ENCODE data around the gene MEIS1. TPM values are rescaled to one million over a fixed set of nuclear protein-coding genes. Genes with fewer than 3 reads are reported as not detected.

Gene MEIS1
- total RNA-seq, 2 donors from 2014 or later = not detected

DNA sequence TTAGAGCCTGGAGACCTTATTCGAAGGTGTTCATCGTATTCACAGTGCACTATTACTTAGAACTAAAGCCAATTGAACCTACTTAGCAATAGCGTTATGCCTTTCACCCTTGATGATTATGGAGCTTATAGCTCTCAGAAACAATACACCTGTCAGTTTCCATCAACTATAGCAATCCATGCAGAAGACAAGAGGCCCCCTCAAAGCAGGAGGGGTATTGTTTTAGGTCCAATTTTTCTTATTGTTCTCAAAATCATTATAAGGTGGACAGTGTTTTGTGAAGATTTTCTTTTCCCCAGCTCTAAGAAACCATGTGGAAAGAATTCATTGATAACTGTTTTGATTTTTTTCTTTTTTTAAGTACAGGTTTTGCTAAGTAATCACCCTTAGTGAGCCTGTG is 135.5 kb downstream of the MEIS1 start:
- peaks cover 6% of the 10 kb centered on the region for H3K27me3 Mint-ChIP-seq
- H3K4me1 Mint-ChIP-seq = no peaks in the 10 kb centered on the region
- H3K27ac Mint-ChIP-seq = no peak overlapping the region
- H3K4me3 Mint-ChIP-seq = no peak overlapping the region
- no peak for ATAC-seq (replicated peaks)
- H3K9me3 Mint-ChIP-seq = no peaks in the 10 kb centered on the region
- no peaks in the 10 kb centered on the region for H3K36me3 Mint-ChIP-seq (ENCODE audit: low read depth)

- Mint-ChIP-seq H3K27me3 (peaks cover 8% of the 10 kb centered on the region), H3K9me3 (no peaks in the 10 kb centered on the region), H3K4me3 (no peak overlapping the region), H3K27ac (no peak overlapping the region), H3K36me3 (ENCODE audit: low read depth) (no peaks in the 10 kb centered on the region), H3K4me1 (no peaks in the 10 kb centered on the region)
- ATAC-seq (replicated peaks) = no peak
Observed at GRCh38 chr2:66571918-66572317, 137.0 kb downstream of the MEIS1 start.

GRCh38 chr2:66572391-66572790 is 137.5 kb downstream of the MEIS1 start:
- no peak for ATAC-seq (replicated peaks)
- Mint-ChIP-seq H3K9me3 (no peaks in the 10 kb centered on the region), H3K36me3 (ENCODE audit: low read depth) (no peaks in the 10 kb centered on the region), H3K4me1 (no peaks in the 10 kb centered on the region), H3K27ac (no peak overlapping the region), H3K4me3 (no peak overlapping the region), H3K27me3 (peaks cover 12% of the 10 kb centered on the region)

- ATAC-seq (replicated peaks) = no peak
- Mint-ChIP-seq H3K4me1 (no peaks in the 10 kb centered on the region), H3K27me3 (peaks cover 21% of the 10 kb centered on the region), H3K36me3 (ENCODE audit: low read depth) (no peaks in the 10 kb centered on the region), H3K27ac (no peak overlapping the region), H3K9me3 (no peaks in the 10 kb centered on the region), H3K4me3 (no peak overlapping the region)
Observed at GRCh38 chr2:66573416-66573815, 138.5 kb downstream of the MEIS1 start.

- no peak overlapping the region for H3K4me3 Mint-ChIP-seq
- H3K4me1 Mint-ChIP-seq = no peaks in the 10 kb centered on the region
- H3K9me3 Mint-ChIP-seq = no peaks in the 10 kb centered on the region
- H3K36me3 Mint-ChIP-seq (ENCODE audit: low read depth) = no peaks in the 10 kb centered on the region
- no peak overlapping the region for H3K27ac Mint-ChIP-seq
- H3K27me3 Mint-ChIP-seq = peaks cover 26% of the 10 kb centered on the region
- ATAC-seq (replicated peaks) = no peak
Observed at GRCh38 chr2:66573821-66574233, 138.9 kb downstream of the MEIS1 start.

DNA sequence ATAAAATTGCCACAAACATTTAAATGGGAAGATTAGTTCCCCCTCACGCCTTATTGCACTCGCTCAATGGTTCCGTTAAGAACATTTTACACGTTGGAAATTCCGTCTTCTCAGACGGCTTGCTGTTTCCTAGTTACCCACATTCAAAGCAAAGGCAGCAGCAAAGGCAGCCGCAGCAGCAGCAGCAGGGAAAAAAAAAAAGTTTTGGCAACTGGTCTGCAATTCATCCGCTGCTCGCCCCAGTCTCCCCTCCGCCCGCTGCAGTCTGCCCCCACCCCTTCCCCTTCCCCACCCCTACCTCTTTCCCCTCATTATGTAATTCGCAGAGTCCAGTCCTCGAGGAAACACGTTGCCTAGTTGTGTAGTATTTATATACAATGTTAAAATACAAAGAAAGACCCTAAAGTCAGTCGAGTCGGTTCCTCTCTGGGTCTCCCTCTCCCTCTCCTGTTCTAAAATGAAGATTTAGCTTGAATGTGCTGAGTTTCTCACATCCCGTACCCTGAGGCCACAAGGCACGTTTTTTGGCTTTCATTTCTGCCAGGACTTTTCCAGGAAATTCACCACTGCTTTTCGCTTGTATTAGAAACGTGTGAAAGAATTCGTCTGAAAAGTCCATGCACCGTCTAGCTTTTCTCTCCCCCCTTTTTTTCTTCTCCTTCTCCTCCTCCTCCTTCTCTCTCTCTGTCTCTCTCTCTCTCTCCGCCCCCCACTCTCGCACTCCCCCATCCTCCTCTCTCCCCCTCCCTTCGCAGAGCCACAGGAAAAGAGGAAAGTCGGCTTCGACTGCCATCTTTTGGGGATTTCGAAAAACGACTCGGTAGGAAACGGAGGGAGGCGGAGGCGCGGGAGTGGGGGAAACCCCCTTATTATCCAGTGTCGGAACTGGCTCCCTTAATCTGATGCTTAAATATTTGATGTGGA is 140.0 kb downstream of the MEIS1 start:
- peaks cover 35% of the 10 kb centered on the region for H3K27me3 Mint-ChIP-seq

GRCh38 chr2:66575625-66576310 is 140.8 kb downstream of the MEIS1 start:
- Mint-ChIP-seq H3K36me3 (ENCODE audit: low read depth) (no peaks in the 10 kb centered on the region), H3K27me3 (peaks cover 37% of the 10 kb centered on the region)

More for the DNA sequence above, 140.0 kb downstream of the MEIS1 start:
- no peaks in the 10 kb centered on the region for H3K9me3 Mint-ChIP-seq
- no peaks in the 10 kb centered on the region for H3K36me3 Mint-ChIP-seq (ENCODE audit: low read depth)
- H3K4me3 Mint-ChIP-seq = peak overlapping the region; percentile 7
- no peak for ATAC-seq (replicated peaks)
- H3K27ac Mint-ChIP-seq = no peak overlapping the region
- H3K4me1 Mint-ChIP-seq = no peaks in the 10 kb centered on the region

DNA sequence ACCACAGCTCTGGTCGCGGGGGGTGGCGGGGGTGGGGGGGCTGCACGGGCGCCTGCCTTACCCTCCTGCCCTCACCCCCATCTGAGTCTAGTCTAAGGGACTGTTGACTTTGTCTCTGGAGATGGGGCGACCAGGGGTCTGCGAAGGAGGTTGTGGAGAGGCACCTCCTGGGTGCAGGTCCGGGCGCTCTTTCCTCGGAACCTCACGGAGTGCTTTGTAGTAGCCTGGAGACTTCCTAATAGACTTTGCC is 141.3 kb downstream of the MEIS1 start:
- Mint-ChIP-seq H3K27ac (no peak overlapping the region), H3K36me3 (ENCODE audit: low read depth) (no peaks in the 10 kb centered on the region), H3K4me3 (no peak overlapping the region), H3K27me3 (peaks cover 41% of the 10 kb centered on the region), H3K4me1 (no peaks in the 10 kb centered on the region), H3K9me3 (no peaks in the 10 kb centered on the region)
- no peak for ATAC-seq (replicated peaks)

More at GRCh38 chr2:66575625-66576310, 140.8 kb downstream of the MEIS1 start:
- Mint-ChIP-seq H3K4me3 (peak overlapping the region; percentile 7), H3K27ac (no peak overlapping the region), H3K4me1 (no peaks in the 10 kb centered on the region), H3K9me3 (no peaks in the 10 kb centered on the region)
- ATAC-seq (replicated peaks) = no peak

- Mint-ChIP-seq H3K27me3 (peaks cover 42% of the 10 kb centered on the region), H3K4me1 (no peaks in the 10 kb centered on the region), H3K36me3 (ENCODE audit: low read depth) (no peaks in the 10 kb centered on the region), H3K4me3 (no peak overlapping the region), H3K9me3 (no peaks in the 10 kb centered on the region), H3K27ac (no peak overlapping the region)
- no peak for ATAC-seq (replicated peaks)
Observed at GRCh38 chr2:66576561-66577320, 141.8 kb downstream of the MEIS1 start.

DNA sequence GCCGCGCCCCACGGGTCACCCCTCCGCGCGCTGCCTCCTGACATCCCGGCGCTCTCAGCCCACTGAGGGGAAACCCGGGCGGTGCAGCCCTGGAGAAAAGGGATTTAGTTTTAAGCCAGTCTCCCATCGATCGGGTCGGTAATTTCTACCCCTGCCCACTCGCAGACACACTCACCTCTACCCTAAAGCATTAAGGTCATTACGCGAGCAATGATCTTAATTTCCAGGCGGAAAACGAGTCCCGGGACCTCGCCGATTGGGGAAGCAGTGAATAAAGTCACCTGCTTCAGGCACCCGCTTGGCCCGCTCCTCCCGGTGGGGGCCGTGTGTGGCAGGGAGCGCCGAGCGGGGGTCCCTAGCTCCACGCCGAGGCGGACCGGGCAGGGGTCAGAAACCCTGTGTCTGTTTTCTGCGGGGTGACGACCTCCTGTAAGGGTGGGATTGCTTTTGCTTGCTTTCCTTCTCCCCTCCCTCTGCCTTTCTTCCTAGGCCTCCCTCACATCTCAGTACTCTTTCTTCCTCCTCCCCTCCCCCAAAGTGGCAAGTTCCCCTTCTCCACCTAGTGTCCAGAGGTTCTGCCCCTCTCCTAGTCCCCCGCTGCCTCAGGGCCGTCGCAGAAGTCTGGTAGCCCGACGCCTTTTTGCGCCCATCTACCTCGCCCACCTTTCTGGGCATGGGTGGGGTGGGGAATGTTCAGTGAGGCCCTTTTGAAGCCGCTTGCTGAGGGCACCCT is 142.6 kb downstream of the MEIS1 start:
- Mint-ChIP-seq H3K4me3 (no peak overlapping the region), H3K36me3 (ENCODE audit: low read depth) (no peaks in the 10 kb centered on the region), H3K27me3 (peaks cover 39% of the 10 kb centered on the region), H3K9me3 (no peaks in the 10 kb centered on the region), H3K4me1 (no peaks in the 10 kb centered on the region), H3K27ac (no peak overlapping the region)
- no peak for ATAC-seq (replicated peaks)

DNA sequence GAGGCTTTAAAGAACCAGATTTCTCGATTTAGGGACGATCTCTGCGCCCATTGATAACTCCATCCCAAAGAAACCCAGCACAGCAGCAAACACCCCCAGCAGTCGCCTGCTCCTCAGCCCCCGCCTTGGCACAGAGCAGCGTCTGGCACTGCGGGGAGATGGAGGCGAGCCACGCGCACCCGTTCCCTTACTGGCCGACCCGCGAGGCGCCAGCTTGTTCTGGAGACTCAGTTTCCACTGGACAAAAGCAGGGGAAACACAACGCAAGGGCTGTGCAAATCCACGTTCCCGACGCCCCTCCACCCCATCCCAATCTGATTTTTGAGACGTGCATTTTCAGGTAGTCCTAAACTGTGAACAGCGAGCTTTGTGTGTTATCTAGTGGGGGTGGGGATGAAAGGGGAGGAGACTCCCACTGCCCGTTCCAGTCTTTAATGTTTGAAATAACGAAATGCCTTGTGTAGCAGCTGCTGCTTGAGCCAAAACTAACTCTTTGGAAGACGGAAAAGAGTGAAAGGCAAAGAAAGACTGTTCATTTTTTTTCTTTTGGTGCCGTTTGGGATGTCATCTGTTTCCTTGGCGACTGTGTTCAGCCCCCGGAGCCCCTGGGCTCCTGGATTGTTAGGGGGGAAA is 143.2 kb downstream of the MEIS1 start:
- Mint-ChIP-seq H3K27ac (no peak overlapping the region), H3K9me3 (no peaks in the 10 kb centered on the region), H3K27me3 (peaks cover 39% of the 10 kb centered on the region), H3K36me3 (ENCODE audit: low read depth) (no peaks in the 10 kb centered on the region), H3K4me3 (no peak overlapping the region), H3K4me1 (no peaks in the 10 kb centered on the region)
- no peak for ATAC-seq (replicated peaks)

DNA sequence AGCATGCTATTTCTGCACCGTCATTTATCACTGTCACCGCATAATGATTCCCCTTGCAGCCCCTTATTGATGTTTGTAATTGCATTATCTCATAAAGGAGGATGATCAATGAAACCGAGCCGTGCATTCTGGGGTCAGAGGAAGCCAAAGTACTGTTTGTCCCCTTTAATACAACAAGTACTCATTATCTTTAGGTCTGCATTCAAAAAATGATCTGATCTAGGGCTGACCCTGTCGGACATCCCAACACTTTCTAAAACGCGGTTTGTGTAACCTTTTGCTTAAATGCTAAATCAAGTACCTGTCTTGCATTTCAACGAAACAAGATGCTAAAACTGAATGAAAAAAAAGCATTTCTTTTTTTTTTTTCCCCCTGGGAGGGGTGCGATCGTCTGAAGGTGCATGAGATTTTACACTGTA is 143.8 kb downstream of the MEIS1 start:
- Mint-ChIP-seq H3K27ac (no peak overlapping the region), H3K9me3 (no peaks in the 10 kb centered on the region), H3K27me3 (peaks cover 39% of the 10 kb centered on the region), H3K4me3 (no peak overlapping the region), H3K4me1 (no peaks in the 10 kb centered on the region), H3K36me3 (ENCODE audit: low read depth) (no peaks in the 10 kb centered on the region)
- no peak for ATAC-seq (replicated peaks)

- H3K4me1 Mint-ChIP-seq = no peaks in the 10 kb centered on the region
- no peaks in the 10 kb centered on the region for H3K9me3 Mint-ChIP-seq
- no peak overlapping the region for H3K4me3 Mint-ChIP-seq
- no peak for ATAC-seq (replicated peaks)
- H3K27me3 Mint-ChIP-seq = peaks cover 38% of the 10 kb centered on the region
- H3K27ac Mint-ChIP-seq = no peak overlapping the region
- H3K36me3 Mint-ChIP-seq (ENCODE audit: low read depth) = no peaks in the 10 kb centered on the region
Observed at GRCh38 chr2:66579186-66580126, 144.5 kb downstream of the MEIS1 start.

Data from activated T-helper 17 cell treated with anti-CD3 and anti-CD28 coated beads, Interleukin-2, amount 50 U/mL, for 72 hours (primary cell).